ENCODE measurements around the gene KRT81. TPM values are rescaled to one million over a fixed set of nuclear protein-coding genes. Genes with fewer than 3 reads are reported as not detected.

Gene KRT81
- total RNA-seq, 2 experiments from 2014 or later, result not detected

GRCh38 chr12:52251367-52252051 lies 39.8 kb downstream of the KRT81 start:
- ATAC-seq (ENCODE audit: poor library complexity) (no peak), DNase-seq (peak in 1 of 14 experiments; percentile 21)
- Mint-ChIP-seq H3K27me3 (peaks cover 69% of the 10 kb centered on the region), H3K4me1 (ENCODE audit: low read depth) (peaks cover 6% of the 10 kb centered on the region), H3K27ac (no peak overlapping the region), H3K9me3 (no peaks in the 10 kb centered on the region), H3K4me3 (no peak overlapping the region), H3K36me3 (ENCODE audit: low read depth) (no peaks in the 10 kb centered on the region)
- H3K4me3 ChIP-seq (ENCODE audit: low read length), result no peak overlapping the region
- CTCF ChIA-PET, result interaction anchor here (0.7 to 0.8 kb wide), 2 partner anchors 25 to 28 kb away, joined by 3 read pairs; no protein-coding TSS in a partner anchor
- no peak overlapping the region for H3K27ac ChIP-seq (ENCODE audit: low read depth in 1 of 2, low read length in 2 of 2)
- intact Hi-C loops (cut with DNase I, micrococcal nuclease), result loop anchor here in 1 of 2 experiments (2.0 kb wide), 1 partner anchor 55 kb away; no protein-coding TSS in a partner anchor
- peaks cover 14 to 21% of the 10 kb centered on the region in 2 experiments for H3K27me3 ChIP-seq (ENCODE audit: control insufficient read depth in 1 of 2, insufficient read depth in 2 of 2, low read length in 2 of 2)
- no peaks in the 10 kb centered on the region for H3K36me3 ChIP-seq (ENCODE audit: insufficient read depth, low read length)
- POLR2A ChIA-PET, result no interaction called here
- H3K9me3 ChIP-seq (ENCODE audit: control insufficient read depth in 1 of 2, insufficient read depth in 1 of 2, low read length in 2 of 2), result peaks cover 0 to 4% of the 10 kb centered on the region in 2 experiments
- TF ChIP-seq CTCF (IDR thresholded peaks at IDR 0.05), result no peak
- H3K4me1 ChIP-seq (ENCODE audit: insufficient read depth, low read length), result peaks cover 13% of the 10 kb centered on the region

DNA sequence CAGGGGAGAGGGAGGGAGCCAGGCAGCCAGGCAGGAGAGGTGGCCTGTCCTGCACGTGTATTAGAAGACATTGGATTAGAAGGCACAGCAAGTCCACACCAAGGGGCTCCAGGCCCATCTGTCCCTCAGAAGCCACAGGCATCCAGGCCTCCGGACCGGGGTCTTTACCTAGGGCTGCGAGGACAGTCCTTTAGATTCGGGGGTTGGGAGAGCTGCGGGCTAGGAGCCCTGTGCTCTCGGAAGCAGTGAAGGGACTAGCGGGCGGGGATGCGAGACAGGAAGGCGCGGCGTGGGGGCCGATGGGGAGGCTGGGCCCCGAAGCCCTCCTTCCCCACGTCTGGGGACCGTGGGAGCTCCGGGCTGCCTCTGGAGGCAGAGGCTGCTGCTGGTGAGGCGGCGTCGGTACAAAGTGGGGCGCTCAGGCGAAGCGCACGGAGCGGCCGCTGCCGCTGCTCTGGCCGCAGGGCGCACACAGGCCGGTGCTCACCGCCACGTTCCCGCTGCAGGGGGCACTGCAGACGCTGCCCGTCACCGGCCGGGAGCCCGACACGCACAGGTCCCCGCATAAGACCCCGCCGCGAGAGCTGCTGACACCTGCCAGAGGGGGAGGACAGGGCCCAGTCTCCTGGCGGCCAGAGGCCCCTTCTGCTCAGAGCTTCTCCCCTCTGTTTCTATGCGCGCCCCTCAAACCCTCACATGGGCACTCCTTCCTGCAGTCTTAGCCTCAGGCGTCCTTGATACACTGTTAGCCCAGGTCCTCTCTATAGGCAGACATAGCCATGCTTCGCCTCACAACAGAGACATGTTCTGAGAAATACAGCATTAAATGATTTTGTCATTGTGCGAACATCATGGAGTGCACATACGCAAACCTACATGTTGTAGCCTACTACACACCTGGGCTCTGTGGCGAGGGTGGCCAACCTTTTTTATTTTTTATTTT lies 41.0 kb downstream of the KRT81 start:
- H3K27me3 ChIP-seq (ENCODE audit: control insufficient read depth in 1 of 2, insufficient read depth in 2 of 2, low read length in 2 of 2), result peaks cover 13 to 18% of the 10 kb centered on the region in 2 experiments
- H3K36me3 Mint-ChIP-seq (ENCODE audit: low read depth), result no peaks in the 10 kb centered on the region
- no peak overlapping the region for H3K4me3 ChIP-seq (ENCODE audit: low read length)
- H3K4me3 Mint-ChIP-seq, result no peak overlapping the region
- TF ChIP-seq CTCF (IDR thresholded peaks at IDR 0.05), result no peak
- DNase-seq, result no peak
- H3K27ac Mint-ChIP-seq, result no peak overlapping the region
- peaks cover 6% of the 10 kb centered on the region for H3K4me1 Mint-ChIP-seq (ENCODE audit: low read depth)
- peaks cover 0 to 4% of the 10 kb centered on the region in 2 experiments for H3K9me3 ChIP-seq (ENCODE audit: control insufficient read depth in 1 of 2, insufficient read depth in 1 of 2, low read length in 2 of 2)
- H3K36me3 ChIP-seq (ENCODE audit: insufficient read depth, low read length), result no peaks in the 10 kb centered on the region
- H3K9me3 Mint-ChIP-seq, result no peaks in the 10 kb centered on the region
- H3K27me3 Mint-ChIP-seq, result peaks cover 57% of the 10 kb centered on the region
- no peak overlapping the region for H3K27ac ChIP-seq (ENCODE audit: low read depth in 1 of 2, low read length in 2 of 2)
- CTCF ChIA-PET, result no interaction called here
- ATAC-seq (ENCODE audit: poor library complexity), result no peak
- POLR2A ChIA-PET, result no interaction called here
- peaks cover 13% of the 10 kb centered on the region for H3K4me1 ChIP-seq (ENCODE audit: insufficient read depth, low read length)
- intact Hi-C loops (cut with DNase I, micrococcal nuclease), result no loop called here

DNA sequence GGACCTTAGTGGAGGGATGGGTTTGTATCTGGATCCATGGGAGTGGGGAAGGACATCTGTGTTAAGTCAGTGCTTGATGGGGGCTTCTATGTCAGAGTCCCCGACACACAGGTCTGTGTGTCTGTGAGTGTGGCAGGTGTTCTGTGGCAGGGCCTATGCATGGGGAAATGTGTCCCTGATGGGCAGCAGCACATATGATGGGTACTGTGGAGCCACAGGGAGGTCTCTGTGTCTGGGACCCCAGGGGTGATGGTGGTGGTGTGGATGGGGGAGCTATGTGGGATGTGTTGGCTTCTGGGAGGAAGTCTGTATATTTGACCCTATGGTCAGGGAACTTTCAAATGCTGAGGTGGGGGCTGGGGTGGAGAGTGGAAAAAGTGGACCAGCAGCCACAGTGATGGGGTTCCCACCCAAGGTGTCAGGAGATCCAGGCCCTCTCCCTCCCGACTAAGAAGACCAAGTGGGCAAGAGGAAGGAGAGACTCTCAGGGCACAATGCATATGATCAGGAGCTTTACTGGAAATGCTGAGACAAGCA lies 41.8 kb downstream of the KRT81 start:
- ChIA-PET POLR2A (no interaction called here), CTCF (no interaction called here)
- Histone ChIP-seq H3K27me3 (ENCODE audit: control insufficient read depth in 1 of 2, insufficient read depth in 2 of 2, low read length in 2 of 2) (peaks cover 13 to 15% of the 10 kb centered on the region in 2 experiments), H3K36me3 (ENCODE audit: insufficient read depth, low read length) (no peaks in the 10 kb centered on the region), H3K4me3 (ENCODE audit: low read length) (no peak overlapping the region), H3K4me1 (ENCODE audit: insufficient read depth, low read length) (peaks cover 15% of the 10 kb centered on the region), H3K27ac (ENCODE audit: low read depth in 1 of 2, low read length in 2 of 2) (no peak overlapping the region), H3K9me3 (ENCODE audit: control insufficient read depth in 1 of 2, insufficient read depth in 1 of 2, low read length in 2 of 2) (peaks cover 0 to 4% of the 10 kb centered on the region in 2 experiments)
- intact Hi-C loops (cut with DNase I, micrococcal nuclease), result no loop called here
- H3K4me3 Mint-ChIP-seq, result no peak overlapping the region
- ATAC-seq (ENCODE audit: poor library complexity) (no peak), DNase-seq (no peak)
- peaks cover 53% of the 10 kb centered on the region for H3K27me3 Mint-ChIP-seq
- H3K36me3 Mint-ChIP-seq (ENCODE audit: low read depth), result no peaks in the 10 kb centered on the region
- no peak for TF ChIP-seq CTCF (IDR thresholded peaks at IDR 0.05)
- H3K4me1 Mint-ChIP-seq (ENCODE audit: low read depth), result peaks cover 7% of the 10 kb centered on the region
- no peaks in the 10 kb centered on the region for H3K9me3 Mint-ChIP-seq
- H3K27ac Mint-ChIP-seq, result no peak overlapping the region
